ENCODE measurements around the gene FKBP2.

DNA sequence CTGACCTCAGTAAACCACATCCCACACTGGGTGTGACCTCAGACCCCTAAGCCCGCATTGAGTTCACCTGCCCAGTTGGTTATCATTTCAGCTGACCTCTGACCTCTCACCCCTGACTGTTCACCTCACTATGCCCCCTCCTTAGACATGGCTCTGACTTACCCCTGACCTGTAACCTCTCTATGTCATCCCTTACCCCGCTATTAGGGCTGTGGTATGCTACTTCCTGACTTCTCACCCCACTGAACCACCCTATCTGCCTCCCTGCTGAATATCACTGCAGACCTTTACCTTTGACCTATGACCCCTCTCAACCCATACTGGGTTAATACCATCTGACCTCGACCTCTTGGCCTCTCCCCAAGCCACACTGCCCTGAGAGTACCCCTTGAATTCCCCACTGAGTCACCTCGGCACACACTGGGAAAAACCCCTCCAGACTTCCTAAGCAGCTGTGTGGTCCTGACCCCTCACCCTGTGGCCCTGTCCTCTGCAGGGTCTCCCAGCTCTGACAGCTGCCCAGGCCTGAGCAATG is 18.7 kb downstream of the FKBP2 start:
- TF ChIP-seq, protein P1, sequence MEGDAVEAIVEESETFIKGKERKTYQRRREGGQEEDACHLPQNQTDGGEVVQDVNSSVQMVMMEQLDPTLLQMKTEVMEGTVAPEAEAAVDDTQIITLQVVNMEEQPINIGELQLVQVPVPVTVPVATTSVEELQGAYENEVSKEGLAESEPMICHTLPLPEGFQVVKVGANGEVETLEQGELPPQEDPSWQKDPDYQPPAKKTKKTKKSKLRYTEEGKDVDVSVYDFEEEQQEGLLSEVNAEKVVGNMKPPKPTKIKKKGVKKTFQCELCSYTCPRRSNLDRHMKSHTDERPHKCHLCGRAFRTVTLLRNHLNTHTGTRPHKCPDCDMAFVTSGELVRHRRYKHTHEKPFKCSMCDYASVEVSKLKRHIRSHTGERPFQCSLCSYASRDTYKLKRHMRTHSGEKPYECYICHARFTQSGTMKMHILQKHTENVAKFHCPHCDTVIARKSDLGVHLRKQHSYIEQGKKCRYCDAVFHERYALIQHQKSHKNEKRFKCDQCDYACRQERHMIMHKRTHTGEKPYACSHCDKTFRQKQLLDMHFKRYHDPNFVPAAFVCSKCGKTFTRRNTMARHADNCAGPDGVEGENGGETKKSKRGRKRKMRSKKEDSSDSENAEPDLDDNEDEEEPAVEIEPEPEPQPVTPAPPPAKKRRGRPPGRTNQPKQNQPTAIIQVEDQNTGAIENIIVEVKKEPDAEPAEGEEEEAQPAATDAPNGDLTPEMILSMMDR (IDR thresholded peaks at IDR 0.05): no peak
- no peak for TF ChIP-seq POLR2A (IDR thresholded peaks at IDR 0.05)

Measured in esophagus squamous epithelium (tissue), 4 donors.